Measurements from ENCODE around the gene SPRR2B. TPM values are rescaled to one million over a fixed set of nuclear protein-coding genes. Genes with fewer than 3 reads are reported as not detected.

The SPRR2B gene
- total and polyA plus RNA-seq, 2 donors (not counting 3 experiments of a cell fraction or from before 2014, with no cell fraction given): not detected

DNA sequence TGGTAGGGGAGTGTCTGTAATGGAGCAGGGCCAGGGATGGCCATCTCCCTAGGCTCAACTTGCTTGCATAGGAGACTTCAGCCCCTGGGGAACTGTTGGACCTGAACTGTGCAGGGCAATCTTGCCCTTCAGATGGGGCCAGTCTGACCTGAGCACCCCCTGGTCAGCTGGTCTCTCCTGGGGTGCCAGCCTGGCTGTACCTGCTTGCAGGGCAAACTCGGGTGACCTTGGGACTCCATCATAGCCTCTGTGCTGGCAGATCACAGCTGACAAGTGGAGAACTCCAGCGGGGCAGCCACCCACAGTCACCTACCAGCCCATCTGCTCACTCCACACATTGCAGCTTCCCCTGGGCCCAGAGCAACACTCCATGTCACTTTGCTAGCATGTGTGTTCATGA, 22.2 kb downstream of the SPRR2B start:
- CTCF ChIA-PET: no interaction called here
- Histone ChIP-seq H4K20me1 (replicated peaks; ENCODE audit: control insufficient read depth, extremely low read depth, insufficient read depth, low read length) (no peaks in the 10 kb centered on the region), H3K9ac (replicated peaks; ENCODE audit: extremely low read depth, insufficient read depth, low read length) (no peak overlapping the region), H3K9me1 (replicated peaks; ENCODE audit: control insufficient read depth, extremely low read depth, insufficient read depth, low read length) (no peaks in the 10 kb centered on the region), H3K27me3 (ENCODE audit: control insufficient read depth in 2 of 2, insufficient read depth in 2 of 2, low read length in 2 of 2) (no peaks in the 10 kb centered on the region), H3K4me2 (ENCODE audit: insufficient read depth, low read length) (no peak overlapping the region), H2AFZ (ENCODE audit: low read depth, low read length) (no peak overlapping the region), H3K4me3 (replicated peaks in 1 of 3; ENCODE audit: insufficient read depth in 1 of 3, low read depth in 1 of 3, low read length in 3 of 3) (no peak overlapping the region), H3K36me3 (ENCODE audit: control insufficient read depth in 2 of 2, extremely low read depth in 1 of 2, insufficient read depth in 2 of 2, low read length in 2 of 2) (no peaks in the 10 kb centered on the region), H3K4me1 (ENCODE audit: control insufficient read depth, extremely low read depth, insufficient read depth, low read length) (no peaks in the 10 kb centered on the region), H3K9me3 (replicated peaks; ENCODE audit: control insufficient read depth, insufficient read depth, low read length) (no peaks in the 10 kb centered on the region), H3K27ac (ENCODE audit: insufficient read depth, low read depth, low read length) (no peak overlapping the region), H3K79me2 (ENCODE audit: control insufficient read depth, insufficient read depth, low read length) (no peaks in the 10 kb centered on the region)
- dilution Hi-C loops (cut with MboI; ENCODE audit: extremely low pct_ligation_motif_present, low sequenced_read_pairs) (no loop called here), intact Hi-C loops (cut with micrococcal nuclease) (no loop called here)
- no TSS peak for BruUV-seq (replicated peaks)
- POLR2A ChIA-PET: no interaction called here
- DNase-seq (ENCODE audit: low read depth, low spot score) (no peak), FAIRE-seq (no peak)
- TF ChIP-seq GATA2 (IDR thresholded peaks at IDR 0.05; ENCODE audit: insufficient read depth, insufficient read length, low read depth, low read length) (no peak), POLR2A (IDR thresholded peaks at IDR 0.05; ENCODE audit: low read depth, low read length) (no peak), POLR2AphosphoS5 (IDR thresholded peaks at IDR 0.05; ENCODE audit: insufficient read depth, low read depth, low read length) (no peak), JUN (IDR thresholded peaks at IDR 0.05; ENCODE audit: borderline replicate concordance, insufficient read depth, insufficient read length, low read depth) (no peak), EZH2 (IDR thresholded peaks at IDR 0.05; ENCODE audit: borderline replicate concordance, low read depth, low read length, severe bottlenecking) (no peak), MYC (IDR thresholded peaks at IDR 0.05; ENCODE audit: low read depth, low read length) (no peak), FOS (IDR thresholded peaks at IDR 0.05; ENCODE audit: borderline replicate concordance, insufficient read depth, low read length) (no peak)
- TF ChIP-seq, protein P1, sequence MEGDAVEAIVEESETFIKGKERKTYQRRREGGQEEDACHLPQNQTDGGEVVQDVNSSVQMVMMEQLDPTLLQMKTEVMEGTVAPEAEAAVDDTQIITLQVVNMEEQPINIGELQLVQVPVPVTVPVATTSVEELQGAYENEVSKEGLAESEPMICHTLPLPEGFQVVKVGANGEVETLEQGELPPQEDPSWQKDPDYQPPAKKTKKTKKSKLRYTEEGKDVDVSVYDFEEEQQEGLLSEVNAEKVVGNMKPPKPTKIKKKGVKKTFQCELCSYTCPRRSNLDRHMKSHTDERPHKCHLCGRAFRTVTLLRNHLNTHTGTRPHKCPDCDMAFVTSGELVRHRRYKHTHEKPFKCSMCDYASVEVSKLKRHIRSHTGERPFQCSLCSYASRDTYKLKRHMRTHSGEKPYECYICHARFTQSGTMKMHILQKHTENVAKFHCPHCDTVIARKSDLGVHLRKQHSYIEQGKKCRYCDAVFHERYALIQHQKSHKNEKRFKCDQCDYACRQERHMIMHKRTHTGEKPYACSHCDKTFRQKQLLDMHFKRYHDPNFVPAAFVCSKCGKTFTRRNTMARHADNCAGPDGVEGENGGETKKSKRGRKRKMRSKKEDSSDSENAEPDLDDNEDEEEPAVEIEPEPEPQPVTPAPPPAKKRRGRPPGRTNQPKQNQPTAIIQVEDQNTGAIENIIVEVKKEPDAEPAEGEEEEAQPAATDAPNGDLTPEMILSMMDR (IDR thresholded peaks at IDR 0.05; ENCODE audit: extremely low read depth in 1 of 2, insufficient read depth in 1 of 2, low read depth in 1 of 2, low read length in 2 of 2): no peak
- TF ChIP-seq, protein P2, sequence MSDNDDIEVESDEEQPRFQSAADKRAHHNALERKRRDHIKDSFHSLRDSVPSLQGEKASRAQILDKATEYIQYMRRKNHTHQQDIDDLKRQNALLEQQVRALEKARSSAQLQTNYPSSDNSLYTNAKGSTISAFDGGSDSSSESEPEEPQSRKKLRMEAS (IDR thresholded peaks at IDR 0.05; ENCODE audit: insufficient read depth, insufficient read length): no peak
